ENCODE data around the gene CEP135.

- TF ChIP-seq CTCF (conservative IDR thresholded peaks at IDR 0.05; ENCODE audit: low read depth, low read length) (no peak), EZH2 (IDR thresholded peaks at IDR 0.05; ENCODE audit: low read length, unreplicated experiment) (no peak), EZH2phosphoT487 (IDR thresholded peaks at IDR 0.05; ENCODE audit: borderline replicate concordance, low read length) (no peak)
These were observed 102.4 kb downstream of the CEP135 start for GRCh38 chr4:56051029-56051709.

Measured in PC-3 (cell line).